ENCODE results near the gene SNX13. TPM values are rescaled to one million over a fixed set of nuclear protein-coding genes. Genes with fewer than 3 reads are reported as not detected.

SNX13 gene
- total RNA-seq, 1 donor from 2014 or later = 41.9 TPM

GRCh38 chr7:17917842-17918241 lies 22.5 kb downstream of the SNX13 start:
- DNase-seq (ENCODE audit: low read depth) = no peak
- TF ChIP-seq CTCF (IDR thresholded peaks at IDR 0.05; ENCODE audit: insufficient read depth, low read length, poor library complexity, severe bottlenecking) = no peak
- H3K4me3 ChIP-seq (ENCODE audit: low read depth, low read length) = no peak overlapping the region
- H3K27me3 ChIP-seq (ENCODE audit: control insufficient read depth, insufficient read depth, low read length) = no peaks in the 10 kb centered on the region
- H3K36me3 ChIP-seq (ENCODE audit: control insufficient read depth, insufficient read depth, low read length) = no peaks in the 10 kb centered on the region

- no peaks in the 10 kb centered on the region for H3K27me3 ChIP-seq (ENCODE audit: control insufficient read depth, insufficient read depth, low read length)
- no peak for DNase-seq (ENCODE audit: low read depth)
- TF ChIP-seq CTCF (IDR thresholded peaks at IDR 0.05; ENCODE audit: insufficient read depth, low read length, poor library complexity, severe bottlenecking) = no peak
- H3K36me3 ChIP-seq (ENCODE audit: control insufficient read depth, insufficient read depth, low read length) = no peaks in the 10 kb centered on the region
- H3K4me3 ChIP-seq (ENCODE audit: low read depth, low read length) = no peak overlapping the region
These were observed 23.5 kb downstream of the SNX13 start for GRCh38 chr7:17916786-17917185.

- Histone ChIP-seq H3K4me3 (ENCODE audit: low read depth, low read length) (no peak overlapping the region), H3K36me3 (ENCODE audit: control insufficient read depth, insufficient read depth, low read length) (no peaks in the 10 kb centered on the region), H3K27me3 (ENCODE audit: control insufficient read depth, insufficient read depth, low read length) (no peaks in the 10 kb centered on the region)
- DNase-seq (ENCODE audit: low read depth) = no peak
- no peak for TF ChIP-seq CTCF (IDR thresholded peaks at IDR 0.05; ENCODE audit: insufficient read depth, low read length, poor library complexity, severe bottlenecking)
These were observed 24.5 kb downstream of the SNX13 start for GRCh38 chr7:17915796-17916195.

DNA sequence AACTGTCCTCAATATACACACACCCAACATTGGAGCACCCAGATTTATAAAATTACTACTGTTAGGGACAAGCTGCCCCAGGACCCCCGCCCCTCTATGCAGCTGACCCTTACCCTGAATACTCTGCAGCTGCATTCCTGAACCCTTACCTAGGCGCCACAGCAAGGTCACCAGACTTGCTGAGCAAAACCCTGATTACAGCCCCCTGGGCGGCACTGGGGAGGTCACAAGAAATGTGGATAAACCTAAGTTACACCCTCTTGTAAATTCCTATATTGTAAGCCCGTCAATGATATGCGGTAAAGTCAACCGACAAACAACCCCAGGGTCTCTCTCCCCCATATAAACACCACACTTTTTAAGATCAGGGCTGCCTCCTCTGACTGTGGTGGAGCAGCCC lies 25.1 kb downstream of the SNX13 start:
- TF ChIP-seq CTCF (IDR thresholded peaks at IDR 0.05; ENCODE audit: insufficient read depth, low read length, poor library complexity, severe bottlenecking) = no peak
- Histone ChIP-seq H3K27me3 (ENCODE audit: control insufficient read depth, insufficient read depth, low read length) (no peaks in the 10 kb centered on the region), H3K4me3 (ENCODE audit: low read depth, low read length) (no peak overlapping the region), H3K36me3 (ENCODE audit: control insufficient read depth, insufficient read depth, low read length) (no peaks in the 10 kb centered on the region)
- DNase-seq (ENCODE audit: low read depth) = no peak

GRCh38 chr7:17913250-17913649 lies 27.0 kb downstream of the SNX13 start:
- TF ChIP-seq CTCF (IDR thresholded peaks at IDR 0.05; ENCODE audit: insufficient read depth, low read length, poor library complexity, severe bottlenecking) = no peak
- H3K4me3 ChIP-seq (ENCODE audit: low read depth, low read length) = no peak overlapping the region
- no peak for DNase-seq (ENCODE audit: low read depth)
- no peaks in the 10 kb centered on the region for H3K27me3 ChIP-seq (ENCODE audit: control insufficient read depth, insufficient read depth, low read length)
- H3K36me3 ChIP-seq (ENCODE audit: control insufficient read depth, insufficient read depth, low read length) = no peaks in the 10 kb centered on the region

GRCh38 chr7:17912536-17913235 lies 27.6 kb downstream of the SNX13 start:
- DNase-seq (ENCODE audit: low read depth) = no peak
- Histone ChIP-seq H3K36me3 (ENCODE audit: control insufficient read depth, insufficient read depth, low read length) (no peaks in the 10 kb centered on the region), H3K4me3 (ENCODE audit: low read depth, low read length) (no peak overlapping the region), H3K27me3 (ENCODE audit: control insufficient read depth, insufficient read depth, low read length) (no peaks in the 10 kb centered on the region)
- TF ChIP-seq CTCF (IDR thresholded peaks at IDR 0.05; ENCODE audit: insufficient read depth, low read length, poor library complexity, severe bottlenecking) = no peak

Measured in kidney epithelial cell (primary cell).